Neural progenitor cell (in vitro differentiated cells): ENCODE data around the gene CBFA2T3.

Experiments
- CTCF ChIP-seq: fragments of 200-600 bp; sonication (generic); IDR thresholded peaks from 2 replicates; pipeline ENCODE4 v1.5.1; 2017; ENCODE audit warnings: antibody characterized with exemption, mild to moderate bottlenecking
- EZH2phosphoT487 ChIP-seq: fragments of 200-600 bp; sonication (generic); IDR thresholded peaks from 2 replicates; pipeline ENCODE4 v1.6.1; 2017; ENCODE audit warnings: antibody characterized with exemption

DNA sequence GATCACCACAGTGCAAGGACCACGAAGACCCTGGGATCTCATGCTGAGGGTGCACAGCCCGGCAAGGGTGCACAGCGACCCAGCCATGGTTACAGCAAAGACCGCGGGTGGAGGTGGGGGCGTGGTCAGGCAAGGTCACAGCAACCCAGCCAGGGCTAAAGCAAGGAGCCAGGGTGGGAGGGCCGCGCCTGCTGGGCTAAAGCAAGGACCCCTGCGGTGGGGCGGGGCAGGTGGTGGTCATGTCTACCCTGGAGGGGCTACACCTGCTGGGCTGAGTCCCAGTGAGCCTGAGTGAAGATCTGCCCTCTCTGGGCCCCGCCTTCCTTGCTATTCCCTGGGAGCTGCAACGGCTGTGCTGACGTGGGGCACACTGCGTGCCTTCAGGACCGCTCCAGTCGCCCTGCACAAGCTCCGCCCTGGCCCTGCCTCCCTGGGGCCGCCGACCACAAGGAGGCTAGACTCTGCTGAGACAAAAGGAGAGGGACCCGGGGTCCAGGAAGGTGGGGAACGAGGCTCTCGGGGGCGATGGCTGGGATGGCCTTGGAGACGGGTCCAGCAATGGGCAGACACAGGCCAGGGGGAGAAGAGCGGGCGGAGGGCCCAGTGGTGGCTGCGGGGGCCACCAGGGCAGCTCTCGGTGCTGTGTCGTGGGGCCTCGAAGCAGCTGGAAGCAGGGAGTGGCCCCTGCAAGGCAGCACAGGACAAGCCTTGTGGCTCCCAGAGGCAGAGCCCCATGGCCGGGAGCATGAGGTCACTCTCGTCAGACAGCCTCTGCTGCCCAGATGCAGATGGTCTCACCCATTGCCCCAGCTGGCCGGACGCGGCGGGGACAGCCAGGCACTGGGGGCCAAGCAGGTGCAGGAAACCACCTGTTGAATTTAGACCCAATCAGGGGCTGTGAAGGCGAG lies 52.8 kb downstream of the CBFA2T3 start:
- TF ChIP-seq CTCF: no peak
- TF ChIP-seq EZH2phosphoT487: no peak
